HepG2 (cell line): Measurements from ENCODE around the gene LRRIQ4. TPM values are rescaled to one million over a fixed set of nuclear protein-coding genes. Genes with fewer than 3 reads are reported as not detected.

Experiments used
- ATAC-seq: fragments of 200-7000 bp; cut with Tn5 transposase; 3 replicates; pipeline ENCODE4 v1.9.1; 2020; ENCODE audit warnings: mild to moderate bottlenecking, moderate library complexity
- BruUV-seq: library from RNA; stranded (reverse); fragments of 400-500 nt; replicated peaks from 2 replicates; lab custom pipeline; 2021; lab: Mats Ljungman, UMichigan
- CTCF ChIA-PET: fragments of 300-600 bp; formaldehyde crosslinking; extraction: SDS; loops from one replicate; lab custom pipeline; 2021; ENCODE audit warnings: low total read pairs, inconsistent platforms, low intra/inter-chr PET ratio; lab: Yijun Ruan, JAX
- POLR2A ChIA-PET: fragments of 350-600 bp; sonication (Branson Sonifier 250); formaldehyde crosslinking; loops from one replicate; lab custom pipeline; 2020; ENCODE audit warnings: antibody characterized with exemption, inconsistent platforms; lab: Yijun Ruan, JAX
- DNase-seq: peaks from one replicate; pipeline ENCODE4 v3.0.0-alpha.2; 2015; ENCODE audit warnings: low spot score
- FAIRE-seq: peaks from 3 replicates; lab custom pipeline; 2011; peaks lifted over from hg19 to GRCh38; lab: Jason Lieb, UNC
- H2AFZ ChIP-seq: one replicate; pipeline ENCODE4 v1.6.1; 2011; ENCODE audit warnings: low read length, inconsistent platforms
- H3K27ac ChIP-seq: fragments of 300-600 bp; 3 replicates; pipeline ENCODE4 v1.8.0; 2011; ENCODE audit warnings: mixed run types, mild to moderate bottlenecking, mixed read lengths, low read length, inconsistent platforms; ENCODE audit not compliant: insufficient read depth; ENCODE audit errors: extremely low read length
- H3K27me3 ChIP-seq, 2 experiments: fragments of 200-600 bp in 1 of 2; 2 replicates in 1 of 2; 3 replicates in 1 of 2; pipeline versions ENCODE4 v1.6.0 to v1.8.0; 2011; ENCODE audit warnings: low read length in 2 of 2, mild to moderate bottlenecking in 2 of 2, moderate library complexity in 2 of 2, inconsistent platforms in 1 of 2; ENCODE audit not compliant: insufficient read depth in 2 of 2, control insufficient read depth in 1 of 2
- H3K36me3 ChIP-seq, 2 experiments: fragments of 200-600 bp in 1 of 2; replicated peaks in 1 of 2; 2 replicates in 1 of 2; 3 replicates in 1 of 2; pipeline versions ENCODE4 v1.5.1 to v1.8.0; 2011; ENCODE audit warnings: low read length in 2 of 2, inconsistent platforms in 1 of 2; ENCODE audit not compliant: insufficient read depth in 2 of 2, control insufficient read depth in 1 of 2
- H3K4me1 ChIP-seq: 2 replicates; pipeline ENCODE4 v1.5.1; 2012; ENCODE audit warnings: low read length, inconsistent platforms; ENCODE audit not compliant: insufficient read depth
- H3K4me2 ChIP-seq: 2 replicates; pipeline ENCODE4 v1.6.0; 2011; ENCODE audit warnings: low read depth, low read length, inconsistent platforms
- H3K4me3 ChIP-seq, 3 experiments: fragments of 200-600 bp in 1 of 3; sonication (generic), shearing (Covaris generic) in 1 of 3; replicated peaks in 1 of 3; 2 replicates each; pipeline ENCODE4 v1.5.1; 2011 to 2016; ENCODE audit warnings: low read length in 3 of 3, inconsistent platforms in 2 of 3, low read depth in 2 of 3, mild to moderate bottlenecking in 2 of 3, control low read depth in 1 of 3, mixed read lengths in 1 of 3; ENCODE audit not compliant: insufficient read depth in 1 of 3
- H3K79me2 ChIP-seq: one replicate; pipeline ENCODE4 v1.6.1; 2011; ENCODE audit warnings: low read length, inconsistent platforms; ENCODE audit not compliant: insufficient read depth
- H3K9ac ChIP-seq: 2 replicates; pipeline ENCODE4 v1.6.0; 2011; ENCODE audit warnings: mild to moderate bottlenecking, low read depth, low read length, inconsistent platforms; ENCODE audit not compliant: insufficient read depth
- H3K9me3 ChIP-seq: 2 replicates; pipeline ENCODE4 v1.5.1; 2012; ENCODE audit warnings: mild to moderate bottlenecking, low read length
- H4K20me1 ChIP-seq: 2 replicates; pipeline ENCODE4 v1.6.0; 2011; ENCODE audit warnings: inconsistent platforms, mild to moderate bottlenecking, low read length, moderate library complexity; ENCODE audit not compliant: insufficient read depth
- HNF1B ChIP-seq: sonication (generic); formaldehyde crosslinking; IDR thresholded peaks from 2 replicates; pipeline ENCODE4 v1.5.1; 2020; ENCODE audit warnings: mild to moderate bottlenecking, moderate library complexity, missing genetic modification reagents
- MAFF ChIP-seq: IDR thresholded peaks from 2 replicates; pipeline ENCODE4 v1.6.1; 2011; ENCODE audit warnings: low read depth, low read length, improper control_type of control experiment
- MAFK ChIP-seq, 2 experiments: IDR thresholded peaks in 1 of 2; conservative IDR thresholded peaks in 1 of 2; 2 replicates each; pipeline ENCODE4 v1.6.1; 2011; ENCODE audit warnings: improper control_type of control experiment in 2 of 2, low read length in 2 of 2
- RARA ChIP-seq: IDR thresholded peaks from 2 replicates; pipeline ENCODE4 v1.6.1; 2016; ENCODE audit warnings: missing genetic modification reagents, missing compliant biosample characterization
- TCF7 ChIP-seq: sonication (generic); IDR thresholded peaks from 2 replicates; pipeline ENCODE4 v1.6.1; 2016; ENCODE audit warnings: antibody characterized with exemption, low read depth
- YY1 ChIP-seq: IDR thresholded peaks from 2 replicates; pipeline ENCODE4 v1.6.1; 2011; ENCODE audit warnings: low read length, low read depth, moderate library complexity, mild to moderate bottlenecking; ENCODE audit not compliant: insufficient read depth, insufficient replicate concordance
- ZFYVE20 ChIP-seq: sonication (generic); formaldehyde crosslinking; IDR thresholded peaks from 2 replicates; pipeline ENCODE4 v1.8.0; 2023; ENCODE audit warnings: low read depth, mild to moderate bottlenecking, moderate library complexity, missing genetic modification reagents, borderline replicate concordance
- ZNF614 ChIP-seq: IDR thresholded peaks from 2 replicates; pipeline ENCODE4 v1.6.1; 2018; ENCODE audit warnings: missing biosample characterization, missing genetic modification reagents, inconsistent platforms, borderline replicate concordance
- WGBS: methylation state at CpG from one replicate; pipeline ENCODE4 v1.1.6; 2017; ENCODE audit warnings: low lambda C conversion rate; 5-methylcytosine and 5-hydroxymethylcytosine counted together
- in situ Hi-C: cut with HindIII; loops from 2 replicates; pipeline ENCODE4 v1.10.0; 2017; ENCODE audit warnings: low pct_unique_long_range_greater_than_20kb; ENCODE audit not compliant: extremely low pct_ligation_motif_present
- intact Hi-C: fragments of 100-400 bp; cut with micrococcal nuclease; formaldehyde crosslinking; loops from one replicate; pipeline ENCODE4 v1.10.0; 2022; ENCODE audit not compliant: unreplicated experiment
- polyA plus RNA-seq, 8 experiments: library from polyadenylated mRNA; depleted of rRNA in 3 of 8; stranded (reverse) in 7 of 8; unstranded in 1 of 8; fragments of >200 nt; fragmentation: Illumina TruSeq in 4 of 8; extraction: Trizol in 4 of 8; gene quantifications; 2 replicates each; pipeline versions ENCODE4 v1.2.1 to v1.2.3, GENCODE V29; 2011 to 2016; ENCODE audit warnings: low read depth in 4 of 8, missing spikeins in 1 of 8, mixed read lengths in 1 of 8; ENCODE audit not compliant: insufficient read depth in 1 of 8
- total RNA-seq, 5 experiments: library from RNA; depleted of rRNA; stranded (reverse); fragments of >200 nt; fragmentation: Illumina TruSeq; extraction: Trizol; gene quantifications; 2 replicates each; pipeline ENCODE4 v1.2.3, GENCODE V29; 2016; ENCODE audit warnings: low read depth in 1 of 5

LRRIQ4 gene
- total and polyA plus RNA-seq, 2 of the 13 experiments (the other 11 are each of a cell fraction or from before 2014, with no cell fraction given) = not detected

GRCh38 chr3:169855514-169855913 is 42.8 kb downstream of the LRRIQ4 start:
- Histone ChIP-seq H3K4me2 (no peak overlapping the region), H2AFZ (no peak overlapping the region), H3K36me3 (no peaks in the 10 kb centered on the region), H3K4me3 (no peak overlapping the region), H4K20me1 (no peaks in the 10 kb centered on the region), H3K79me2 (no peaks in the 10 kb centered on the region), H3K27ac (no peak overlapping the region), H3K9me3 (no peaks in the 10 kb centered on the region), H3K9ac (no peak overlapping the region), H3K27me3 (no peaks in the 10 kb centered on the region; a peak in 1 of 5 replicates), H3K4me1 (no peaks in the 10 kb centered on the region)
- 73% methylated on average over 3 of the region's 3 CpGs for WGBS
- FAIRE-seq (no peak), DNase-seq (no peak), ATAC-seq (no peak)
- POLR2A ChIA-PET = no interaction called here
- no TSS peak for BruUV-seq
- TF ChIP-seq MAFF = peak; percentile 38; the same call in 1 of the 2 replicates
- no peak for TF ChIP-seq HNF1B (CRISPR knock-in tag)
- peak; percentile 39 to 68 for TF ChIP-seq MAFK (conservative IDR thresholded peaks at IDR 0.05 in 1 of 2, IDR thresholded peaks at IDR 0.05 in 1 of 2; ENCODE audit: low read length in 2 of 2)
- TF ChIP-seq ZFYVE20 = no peak
- TF ChIP-seq YY1 = no peak
- CTCF ChIA-PET = no interaction called here
- intact Hi-C loops (no loop called here), in situ Hi-C loops (no loop called here)

- Histone ChIP-seq H2AFZ (no peak overlapping the region), H3K27me3 (no peaks in the 10 kb centered on the region; a peak in 1 of 5 replicates), H3K79me2 (no peaks in the 10 kb centered on the region), H3K4me3 (no peak overlapping the region), H3K9me3 (no peaks in the 10 kb centered on the region), H3K27ac (no peak overlapping the region), H3K9ac (no peak overlapping the region), H4K20me1 (no peaks in the 10 kb centered on the region), H3K4me2 (no peak overlapping the region), H3K36me3 (no peaks in the 10 kb centered on the region), H3K4me1 (no peaks in the 10 kb centered on the region)
- TF ChIP-seq RARA (CRISPR knock-in tag) (no peak), TCF7 (no peak), ZNF614 (no peak)
- POLR2A ChIA-PET = no interaction called here
- BruUV-seq = no TSS peak
- DNase-seq (no peak), ATAC-seq (no peak), FAIRE-seq (no peak)
- 49% methylated on average over 2 of the region's 2 CpGs for WGBS
- intact Hi-C loops (no loop called here), in situ Hi-C loops (no loop called here)
- CTCF ChIA-PET = no interaction called here
Observed at GRCh38 chr3:169857811-169858210, 45.1 kb downstream of the LRRIQ4 start.
